Effector memory CD4-positive, alpha-beta T cell (primary cell): Measurements from ENCODE around the gene OR2W1.
A peak's percentile ranks its signal among the peaks of the same experiment; 100 is the strongest.

Source experiments
- DNase-seq, 3 donors: peaks; one replicate each; pipeline ENCODE4 v3.0.0-alpha.2; 2020
- H3K27ac ChIP-seq: 2 replicates; pipeline ENCODE4 v1.7.0; 2013; ENCODE audit warnings: mild to moderate bottlenecking, low read length, moderate library complexity; ENCODE audit not compliant: insufficient read depth, poor library complexity, severe bottlenecking
- H3K27me3 ChIP-seq: replicated peaks from 2 replicates; pipeline ENCODE4 v1.7.0; 2013; ENCODE audit warnings: mild to moderate bottlenecking, low read length; ENCODE audit not compliant: insufficient read depth, control insufficient read depth, poor library complexity, severe bottlenecking
- H3K36me3 ChIP-seq: 2 replicates; pipeline ENCODE4 v1.7.0; 2013; ENCODE audit warnings: mild to moderate bottlenecking, low read length, moderate library complexity; ENCODE audit not compliant: control insufficient read depth, insufficient read depth
- H3K4me1 ChIP-seq: 2 replicates; pipeline ENCODE4 v1.7.0; 2013; ENCODE audit warnings: low read length, mild to moderate bottlenecking; ENCODE audit not compliant: control insufficient read depth, insufficient read depth, poor library complexity, severe bottlenecking
- H3K4me3 ChIP-seq: 2 replicates; pipeline ENCODE4 v1.7.0; 2013; ENCODE audit warnings: low read length, low read depth, mild to moderate bottlenecking; ENCODE audit not compliant: insufficient read depth, poor library complexity, severe bottlenecking
- H3K9me3 ChIP-seq: 2 replicates; pipeline ENCODE4 v1.7.0; 2013; ENCODE audit warnings: mild to moderate bottlenecking, low read length, moderate library complexity; ENCODE audit not compliant: control insufficient read depth

Gene OR2W1

GRCh38 chr6:29025927-29026585 is 18.9 kb downstream of the OR2W1 start:
- no peak for DNase-seq
- no peaks in the 10 kb centered on the region for H3K27me3 ChIP-seq
- H3K4me3 ChIP-seq: no peak overlapping the region
- no peaks in the 10 kb centered on the region for H3K4me1 ChIP-seq
- no peak overlapping the region for H3K27ac ChIP-seq
- H3K9me3 ChIP-seq: no peaks in the 10 kb centered on the region
- no peaks in the 10 kb centered on the region for H3K36me3 ChIP-seq

- H3K4me1 ChIP-seq: peaks cover 3% of the 10 kb centered on the region
- no peak overlapping the region for H3K27ac ChIP-seq
- H3K4me3 ChIP-seq: no peak overlapping the region
- H3K27me3 ChIP-seq: no peaks in the 10 kb centered on the region
- DNase-seq: no peak
- no peaks in the 10 kb centered on the region for H3K36me3 ChIP-seq
- H3K9me3 ChIP-seq: no peaks in the 10 kb centered on the region
Observed at GRCh38 chr6:29021434-29021833, 23.5 kb downstream of the OR2W1 start.

- Histone ChIP-seq H3K27ac (no peak overlapping the region), H3K36me3 (no peaks in the 10 kb centered on the region), H3K4me1 (peaks cover 6% of the 10 kb centered on the region), H3K4me3 (no peak overlapping the region), H3K27me3 (no peaks in the 10 kb centered on the region), H3K9me3 (no peaks in the 10 kb centered on the region)
- DNase-seq: no peak
Observed at GRCh38 chr6:29019629-29020028, 25.3 kb downstream of the OR2W1 start.

GRCh38 chr6:29017428-29017802 is 27.6 kb downstream of the OR2W1 start:
- no peak overlapping the region for H3K27ac ChIP-seq
- H3K4me1 ChIP-seq: peaks cover 6% of the 10 kb centered on the region
- no peak for DNase-seq
- no peak overlapping the region for H3K4me3 ChIP-seq
- H3K36me3 ChIP-seq: no peaks in the 10 kb centered on the region
- no peaks in the 10 kb centered on the region for H3K9me3 ChIP-seq
- H3K27me3 ChIP-seq: no peaks in the 10 kb centered on the region

GRCh38 chr6:29016559-29017427 is 28.2 kb downstream of the OR2W1 start:
- Histone ChIP-seq H3K4me1 (peaks cover 6% of the 10 kb centered on the region), H3K9me3 (no peaks in the 10 kb centered on the region), H3K4me3 (peak overlapping the region; percentile 61), H3K27me3 (no peaks in the 10 kb centered on the region), H3K27ac (peak overlapping the region; percentile 40), H3K36me3 (no peaks in the 10 kb centered on the region)
- peak; percentile 64 to 73 (median 66) for DNase-seq

- DNase-seq: no peak
- H3K27ac ChIP-seq: no peak overlapping the region
- H3K4me3 ChIP-seq: no peak overlapping the region
- peaks cover 6% of the 10 kb centered on the region for H3K4me1 ChIP-seq
- H3K9me3 ChIP-seq: no peaks in the 10 kb centered on the region
- H3K27me3 ChIP-seq: no peaks in the 10 kb centered on the region
- no peaks in the 10 kb centered on the region for H3K36me3 ChIP-seq
Observed at GRCh38 chr6:29014729-29015608, 30.0 kb downstream of the OR2W1 start.

- H3K27ac ChIP-seq: peak overlapping the region; percentile 44
Observed at GRCh38 chr6:29011276-29011734, 33.7 kb downstream of the OR2W1 start.

GRCh38 chr6:29009358-29009757 is 35.6 kb downstream of the OR2W1 start:
- no peak overlapping the region for H3K27ac ChIP-seq
- DNase-seq: no peak
- H3K4me1 ChIP-seq: no peaks in the 10 kb centered on the region
- no peaks in the 10 kb centered on the region for H3K9me3 ChIP-seq
- H3K4me3 ChIP-seq: no peak overlapping the region
- H3K27me3 ChIP-seq: no peaks in the 10 kb centered on the region
- H3K36me3 ChIP-seq: no peaks in the 10 kb centered on the region

More at GRCh38 chr6:29011276-29011734, 33.7 kb downstream of the OR2W1 start:
- Histone ChIP-seq H3K4me3 (peak overlapping the region; percentile 56), H3K36me3 (no peaks in the 10 kb centered on the region), H3K9me3 (no peaks in the 10 kb centered on the region), H3K27me3 (no peaks in the 10 kb centered on the region), H3K4me1 (peaks cover 2% of the 10 kb centered on the region)
- peak in 1 of 3 donors; percentile 13 for DNase-seq

- Histone ChIP-seq H3K4me1 (no peaks in the 10 kb centered on the region), H3K4me3 (no peak overlapping the region), H3K27me3 (no peaks in the 10 kb centered on the region), H3K36me3 (no peaks in the 10 kb centered on the region), H3K27ac (no peak overlapping the region), H3K9me3 (no peaks in the 10 kb centered on the region)
- no peak for DNase-seq
Observed at GRCh38 chr6:29008089-29008488, 36.9 kb downstream of the OR2W1 start.
